GM19468 (cell line): ENCODE results near the gene BBS4.

Experiments
- ATAC-seq: cut with Tn5 transposase; IDR thresholded peaks from one replicate; pipeline ENCODE4 v1.9.1; 2021; ENCODE audit warnings: mild to moderate bottlenecking, moderate library complexity, moderate number of reproducible peaks; ENCODE audit not compliant: unreplicated experiment; ENCODE audit errors: extremely low read depth

BBS4 gene

DNA sequence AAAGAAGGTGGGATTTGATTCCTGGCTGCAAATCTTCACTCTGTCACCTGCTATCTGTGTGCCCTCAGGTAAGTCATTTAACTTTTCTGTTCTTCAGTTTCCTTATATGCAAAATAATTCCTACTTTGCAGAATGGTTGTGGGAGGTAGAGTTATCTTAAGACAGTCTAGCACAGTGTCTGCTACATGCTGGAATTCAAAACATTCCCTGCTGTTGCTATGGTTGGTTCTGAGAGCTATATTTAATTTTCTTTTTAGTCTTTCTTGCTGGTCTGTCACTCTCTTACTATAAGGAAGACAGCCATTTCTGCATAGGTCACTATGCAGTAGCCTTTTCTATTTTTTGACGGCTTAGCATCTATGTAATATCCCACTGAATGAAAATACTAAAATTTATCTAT lies 101.5 kb downstream of the BBS4 start:
- ATAC-seq, result no peak
